BJ (cell line): Measurements from ENCODE around the gene HOXC5. TPM values are rescaled to one million over a fixed set of nuclear protein-coding genes. Genes with fewer than 3 reads are reported as not detected.

ENCODE experiments used
- CTCF ChIA-PET: fragments of 350-600 bp; formaldehyde crosslinking; extraction: SDS; loops from one replicate; lab custom pipeline; 2021; ENCODE audit warnings: antibody characterized with exemption, inconsistent platforms; lab: Yijun Ruan, JAX
- POLR2A ChIA-PET: fragments of 300-600 bp; sonication (Branson Sonifier 250); formaldehyde crosslinking; extraction: SDS; loops from one replicate; lab custom pipeline; 2021; ENCODE audit warnings: antibody characterized with exemption; lab: Charles Lee
- DNase-seq: peaks from one replicate; pipeline ENCODE4 v3.0.0-alpha.2; 2011; ENCODE audit warnings: low read depth
- H3K27me3 ChIP-seq: 2 replicates; pipeline ENCODE4 v1.6.0; 2011; ENCODE audit warnings: low read length; ENCODE audit not compliant: control insufficient read depth, insufficient read depth
- H3K36me3 ChIP-seq: 2 replicates; pipeline ENCODE4 v1.5.1; 2011; ENCODE audit warnings: low read length; ENCODE audit not compliant: control insufficient read depth, insufficient read depth
- H3K4me3 ChIP-seq: 2 replicates; pipeline ENCODE4 v1.5.1; 2011; ENCODE audit warnings: low read depth, mild to moderate bottlenecking, control low read depth, low read length
- CTCF ChIP-seq: IDR thresholded peaks from 2 replicates; pipeline ENCODE4 v1.5.1; 2011; ENCODE audit warnings: low read depth, mild to moderate bottlenecking, control low read depth, inconsistent platforms, low read length, moderate library complexity; ENCODE audit not compliant: insufficient read depth
- polyA plus RNA-seq: library from polyadenylated mRNA; depleted of rRNA; stranded (reverse); fragments of >200 nt; gene quantifications from 2 replicates; pipeline ENCODE4 v1.2.3, GENCODE V29; 2011

Gene HOXC5
- polyA plus RNA-seq, 1 experiment = not detected

- TF ChIP-seq CTCF = no peak
- no peak for DNase-seq
- POLR2A ChIA-PET = no interaction called here
- Histone ChIP-seq H3K36me3 (no peaks in the 10 kb centered on the region), H3K4me3 (no peak overlapping the region), H3K27me3 (peaks cover 27% of the 10 kb centered on the region)
- CTCF ChIA-PET = interaction anchor here (1.0 to 16.8 kb wide), 4 partner anchors 22 to 197 kb away, joined by 3 to 213 read pairs (median 104); partner anchors contain the start of gene HOXC5
These were observed 21.7 kb upstream of the HOXC5 start for GRCh38 chr12:54010972-54011664.

DNA sequence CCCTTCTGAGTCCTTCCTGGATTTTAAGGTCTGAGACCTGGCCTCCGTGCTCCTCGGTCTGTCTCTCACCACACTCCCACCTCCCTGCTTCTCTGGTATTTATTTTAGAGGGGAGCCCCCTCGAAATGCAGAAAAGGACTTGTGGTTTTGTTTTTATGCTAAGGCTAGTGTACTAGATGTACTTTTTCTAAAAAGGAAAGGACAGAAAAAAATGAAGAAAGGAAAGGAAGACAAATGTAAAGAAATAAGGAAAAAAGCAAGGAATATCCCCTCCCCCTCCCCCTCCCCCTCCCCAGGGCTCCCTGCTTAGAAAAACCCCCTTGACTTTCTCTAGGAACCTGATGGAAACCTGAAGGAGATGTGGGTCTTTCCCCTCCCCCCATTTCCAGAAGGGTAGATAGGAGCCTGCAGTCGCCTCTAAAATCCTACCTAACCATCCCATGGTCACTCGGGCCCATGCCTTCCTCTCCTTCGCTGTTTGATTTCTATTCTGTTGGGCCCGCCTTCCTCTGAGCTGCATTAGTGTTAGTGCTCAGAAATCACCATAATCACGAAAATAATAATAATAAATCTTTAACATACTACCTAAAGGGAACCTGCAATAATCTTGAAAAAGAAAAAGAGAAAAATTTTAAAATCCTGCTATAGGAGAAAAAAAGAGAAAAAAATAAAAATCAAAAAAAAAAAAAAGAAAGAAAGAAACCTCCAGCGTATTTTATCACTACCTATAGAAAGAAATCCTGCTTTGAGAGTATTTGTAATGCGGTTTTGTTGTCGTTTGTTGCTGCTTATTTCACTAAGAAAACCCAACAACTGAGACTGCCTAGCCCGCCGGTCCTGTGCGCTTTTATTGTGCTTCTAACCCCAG lies 21.0 kb upstream of the HOXC5 start:
- H3K27me3 ChIP-seq = peaks cover 27% of the 10 kb centered on the region
- DNase-seq = no peak
- ChIA-PET POLR2A (interaction anchor here (0.5 kb wide), 1 partner anchor 180 kb away, joined by 7 read pairs; no protein-coding TSS in a partner anchor), CTCF (interaction anchor here (0.7 to 16.8 kb wide), 7 partner anchors 16 to 196 kb away, joined by 3 to 213 read pairs (median 5); partner anchors contain the start of gene HOXC5)
- no peak overlapping the region for H3K4me3 ChIP-seq
- H3K36me3 ChIP-seq = no peaks in the 10 kb centered on the region
- no peak for TF ChIP-seq CTCF

GRCh38 chr12:54012631-54013409 lies 20.0 kb upstream of the HOXC5 start:
- CTCF ChIA-PET = interaction anchor here (0.7 to 16.8 kb wide), 10 partner anchors 15 to 196 kb away, joined by 3 to 213 read pairs (median 6); partner anchors contain the start of genes HOXC10 and HOXC5
- POLR2A ChIA-PET = interaction anchor here (0.5 kb wide), 1 partner anchor 179 kb away, joined by 7 read pairs; no protein-coding TSS in a partner anchor
- no peak for DNase-seq
- Histone ChIP-seq H3K36me3 (no peaks in the 10 kb centered on the region), H3K4me3 (no peak overlapping the region), H3K27me3 (peaks cover 27% of the 10 kb centered on the region)
- TF ChIP-seq CTCF = no peak

GRCh38 chr12:54014377-54015017 lies 18.4 kb upstream of the HOXC5 start:
- Histone ChIP-seq H3K27me3 (peaks cover 23% of the 10 kb centered on the region), H3K4me3 (no peak overlapping the region), H3K36me3 (no peaks in the 10 kb centered on the region)
- TF ChIP-seq CTCF = no peak
- DNase-seq = no peak
- ChIA-PET POLR2A (no interaction called here), CTCF (interaction anchor here (0.9 to 16.8 kb wide), 5 partner anchors 10 to 193 kb away, joined by 3 to 200 read pairs (median 6); partner anchors contain the start of gene HOXC5)
